KMS-11 (cell line): Measurements from ENCODE around the gene F8.

Experiments used
- H2AFZ ChIP-seq: fragments of 200-600 bp; sonication (generic); 2 replicates; pipeline ENCODE4 v1.6.1; 2016; ENCODE audit warnings: antibody characterized with exemption, mixed run types, low read depth
- H3K27ac ChIP-seq: fragments of 200-600 bp; sonication (generic); 2 replicates; pipeline ENCODE4 v1.6.1; 2016; ENCODE audit warnings: mild to moderate bottlenecking, mixed run types
- H3K27me3 ChIP-seq: fragments of 200-600 bp; sonication (generic); 2 replicates; pipeline ENCODE4 v1.6.1; 2017; ENCODE audit warnings: mild to moderate bottlenecking, low read depth, mixed run types, moderate library complexity; ENCODE audit not compliant: insufficient read depth
- H3K36me3 ChIP-seq: fragments of 200-600 bp; sonication (generic); 2 replicates; pipeline ENCODE4 v1.6.1; 2017; ENCODE audit warnings: mild to moderate bottlenecking, mixed run types; ENCODE audit not compliant: insufficient read depth
- H3K4me1 ChIP-seq: fragments of 200-600 bp; sonication (generic); 2 replicates; pipeline ENCODE4 v1.6.1; 2016; ENCODE audit warnings: mild to moderate bottlenecking, low read depth, mixed run types; ENCODE audit not compliant: poor library complexity, severe bottlenecking
- H3K4me2 ChIP-seq: fragments of 200-600 bp; sonication (generic); 2 replicates; pipeline ENCODE4 v1.7.0; 2016; ENCODE audit warnings: mild to moderate bottlenecking, mixed run types
- H3K4me3 ChIP-seq: fragments of 200-600 bp; sonication (generic); IDR thresholded peaks from 2 replicates; pipeline ENCODE4 v1.6.1; 2017; ENCODE audit warnings: low read depth, low read length, mixed read lengths; ENCODE audit not compliant: insufficient read depth
- H3K79me2 ChIP-seq: fragments of 200-600 bp; sonication (generic); 2 replicates; pipeline ENCODE4 v1.6.1; 2016; ENCODE audit warnings: low read depth, mixed run types; ENCODE audit not compliant: insufficient read depth
- H3K9ac ChIP-seq: fragments of 200-600 bp; sonication (generic); 2 replicates; pipeline ENCODE4 v1.6.1; 2016; ENCODE audit warnings: mild to moderate bottlenecking, mixed run types
- H4K20me1 ChIP-seq: fragments of 200-600 bp; sonication (generic); 2 replicates; pipeline ENCODE4 v1.6.1; 2016; ENCODE audit warnings: mild to moderate bottlenecking, mixed run types; ENCODE audit not compliant: insufficient read depth
- TF ChIP-seq, protein P1 (sequence below): fragments of 200-600 bp; sonication (generic); conservative IDR thresholded peaks from 2 replicates; pipeline ENCODE4 v1.6.1; 2017; ENCODE audit warnings: low read depth, mild to moderate bottlenecking, antibody characterized with exemption, low read length, moderate library complexity, mixed read lengths

The F8 gene

DNA sequence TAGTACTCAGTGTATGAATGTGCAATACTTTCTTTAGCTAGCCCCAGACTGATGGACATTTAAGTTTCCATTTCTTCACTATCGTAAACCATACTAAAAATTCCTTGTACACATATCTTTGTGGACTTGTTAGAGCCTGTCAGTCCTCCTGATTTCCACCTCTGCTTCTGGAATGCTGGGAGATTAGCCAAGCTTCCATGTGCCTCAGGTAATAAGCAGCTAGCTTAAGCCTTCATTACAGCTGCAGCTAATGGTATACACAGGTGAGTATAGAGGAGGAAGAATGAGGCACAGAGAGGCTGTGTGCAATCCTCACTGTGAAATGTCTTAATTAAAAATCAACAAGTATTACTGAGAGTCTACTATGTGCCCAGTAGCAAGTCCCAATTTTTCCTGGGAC is 197.9 kb downstream of the F8 start:
- Histone ChIP-seq H3K36me3 (no peaks in the 10 kb centered on the region), H3K4me2 (no peak overlapping the region), H3K4me1 (peaks cover 6% of the 10 kb centered on the region), H3K27me3 (no peaks in the 10 kb centered on the region), H3K79me2 (no peaks in the 10 kb centered on the region), H3K4me3 (no peak overlapping the region), H3K9ac (no peak overlapping the region), H2AFZ (no peak overlapping the region), H4K20me1 (no peaks in the 10 kb centered on the region), H3K27ac (no peak overlapping the region)
- TF ChIP-seq, protein P1, sequence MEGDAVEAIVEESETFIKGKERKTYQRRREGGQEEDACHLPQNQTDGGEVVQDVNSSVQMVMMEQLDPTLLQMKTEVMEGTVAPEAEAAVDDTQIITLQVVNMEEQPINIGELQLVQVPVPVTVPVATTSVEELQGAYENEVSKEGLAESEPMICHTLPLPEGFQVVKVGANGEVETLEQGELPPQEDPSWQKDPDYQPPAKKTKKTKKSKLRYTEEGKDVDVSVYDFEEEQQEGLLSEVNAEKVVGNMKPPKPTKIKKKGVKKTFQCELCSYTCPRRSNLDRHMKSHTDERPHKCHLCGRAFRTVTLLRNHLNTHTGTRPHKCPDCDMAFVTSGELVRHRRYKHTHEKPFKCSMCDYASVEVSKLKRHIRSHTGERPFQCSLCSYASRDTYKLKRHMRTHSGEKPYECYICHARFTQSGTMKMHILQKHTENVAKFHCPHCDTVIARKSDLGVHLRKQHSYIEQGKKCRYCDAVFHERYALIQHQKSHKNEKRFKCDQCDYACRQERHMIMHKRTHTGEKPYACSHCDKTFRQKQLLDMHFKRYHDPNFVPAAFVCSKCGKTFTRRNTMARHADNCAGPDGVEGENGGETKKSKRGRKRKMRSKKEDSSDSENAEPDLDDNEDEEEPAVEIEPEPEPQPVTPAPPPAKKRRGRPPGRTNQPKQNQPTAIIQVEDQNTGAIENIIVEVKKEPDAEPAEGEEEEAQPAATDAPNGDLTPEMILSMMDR = no peak

- H3K4me2 ChIP-seq = no peak overlapping the region
- peaks cover under 1% of the 10 kb centered on the region for H3K4me1 ChIP-seq
- H3K36me3 ChIP-seq = no peaks in the 10 kb centered on the region
- H2AFZ ChIP-seq = no peak overlapping the region
- H4K20me1 ChIP-seq = no peaks in the 10 kb centered on the region
- no peaks in the 10 kb centered on the region for H3K79me2 ChIP-seq
- TF ChIP-seq, protein P1 = no peak
- H3K27me3 ChIP-seq = no peaks in the 10 kb centered on the region
- H3K9ac ChIP-seq = no peak overlapping the region
- H3K4me3 ChIP-seq = no peak overlapping the region
- no peak overlapping the region for H3K27ac ChIP-seq
Observed at GRCh38 chrX:154822029-154822428, 200.5 kb downstream of the F8 start.

GRCh38 chrX:154821523-154821922 is 201.0 kb downstream of the F8 start:
- Histone ChIP-seq H3K36me3 (no peaks in the 10 kb centered on the region), H2AFZ (no peak overlapping the region), H3K4me2 (no peak overlapping the region), H4K20me1 (no peaks in the 10 kb centered on the region), H3K27ac (no peak overlapping the region), H3K9ac (no peak overlapping the region), H3K79me2 (no peaks in the 10 kb centered on the region), H3K4me1 (no peaks in the 10 kb centered on the region), H3K4me3 (no peak overlapping the region), H3K27me3 (no peaks in the 10 kb centered on the region)
- TF ChIP-seq, protein P1 = no peak

- H3K36me3 ChIP-seq = no peaks in the 10 kb centered on the region
- H3K27me3 ChIP-seq = no peaks in the 10 kb centered on the region
- no peak overlapping the region for H2AFZ ChIP-seq
- H3K27ac ChIP-seq = no peak overlapping the region
- no peak overlapping the region for H3K4me2 ChIP-seq
- H3K79me2 ChIP-seq = no peaks in the 10 kb centered on the region
- TF ChIP-seq, protein P1 = no peak
- H3K4me3 ChIP-seq = no peak overlapping the region
- no peak overlapping the region for H3K9ac ChIP-seq
- H4K20me1 ChIP-seq = no peaks in the 10 kb centered on the region
- H3K4me1 ChIP-seq = no peaks in the 10 kb centered on the region
Observed at GRCh38 chrX:154819771-154820341, 202.7 kb downstream of the F8 start.
